ENCODE results near the gene UGGT1.
A peak's percentile ranks its signal among the peaks of the same experiment; 100 is the strongest.

UGGT1 gene

GRCh38 chr2:128090945-128091725, at the start of gene UGGT1:
Gene UGGT1 (plus strand): TSS chr2:128091200. CDS start chr2:128091358, 158 bp downstream.
- peak; percentile 91 for DNase-seq

GRCh38 chr2:128041561-128041960, 49.4 kb upstream of the UGGT1 start:
- no peak for DNase-seq

GRCh38 chr2:128043041-128043440, 48.0 kb upstream of the UGGT1 start:
- no peak for DNase-seq

GRCh38 chr2:128053331-128053730, 37.7 kb upstream of the UGGT1 start:
- DNase-seq = no peak

GRCh38 chr2:128054104-128054885, 36.7 kb upstream of the UGGT1 start:
- no peak for DNase-seq

GRCh38 chr2:128057334-128057733, 33.7 kb upstream of the UGGT1 start:
- no peak for DNase-seq

- no peak for DNase-seq
Observed at GRCh38 chr2:128058114-128058513, 32.9 kb upstream of the UGGT1 start.

- DNase-seq = no peak
Observed at GRCh38 chr2:128062571-128062970, 28.4 kb upstream of the UGGT1 start.

- no peak for DNase-seq
Observed at GRCh38 chr2:128064353-128064752, 26.6 kb upstream of the UGGT1 start.

GRCh38 chr2:128069769-128070168, 21.2 kb upstream of the UGGT1 start:
- no peak for DNase-seq

- no peak for DNase-seq
Observed at GRCh38 chr2:128073278-128073677, 17.7 kb upstream of the UGGT1 start.

- DNase-seq = no peak
Observed at GRCh38 chr2:128076461-128077106, 14.4 kb upstream of the UGGT1 start.

GRCh38 chr2:128084757-128085156, 6.2 kb upstream of the UGGT1 start:
- no peak for DNase-seq

GRCh38 chr2:128086244-128086643, 4.8 kb upstream of the UGGT1 start:
- DNase-seq = no peak

GRCh38 chr2:128090575-128090944, 440 bp upstream of the UGGT1 start:
- no peak for DNase-seq

GRCh38 chr2:128091726-128092080, 703 bp downstream of the UGGT1 start:
- peak in 1 of 2 donors; percentile 2 for DNase-seq

- no peak for DNase-seq
Observed at GRCh38 chr2:128092656-128093055, 1.7 kb downstream of the UGGT1 start.

- DNase-seq = no peak
Observed at GRCh38 chr2:128093762-128094161, 2.8 kb downstream of the UGGT1 start.

GRCh38 chr2:128095201-128095600, 4.2 kb downstream of the UGGT1 start:
- no peak for DNase-seq

- no peak for DNase-seq
Observed at GRCh38 chr2:128103407-128103806, 12.4 kb downstream of the UGGT1 start.

- DNase-seq = no peak
Observed at GRCh38 chr2:128105072-128105471, 14.1 kb downstream of the UGGT1 start.

GRCh38 chr2:128108166-128108565, 17.2 kb downstream of the UGGT1 start:
- DNase-seq = no peak

- no peak for DNase-seq
Observed at GRCh38 chr2:128109243-128109642, 18.2 kb downstream of the UGGT1 start.
